K562 (cell line): ENCODE results near the gene DPEP1. TPM values are rescaled to one million over a fixed set of nuclear protein-coding genes. Genes with fewer than 3 reads are reported as not detected.

Source experiments
- CBFA2T3 ChIP-seq: fragments of 450-650 bp; IDR thresholded peaks from 2 replicates; pipeline ENCODE4 v1.6.1; 2017
- DEAF1 ChIP-seq: fragments of 450-650 bp; formaldehyde crosslinking; IDR thresholded peaks from 2 replicates; pipeline ENCODE4 v1.4.0; 2020; ENCODE audit warnings: mild to moderate bottlenecking, moderate library complexity
- GTF2A2 ChIP-seq: IDR thresholded peaks from 2 replicates; pipeline ENCODE4 v1.6.1; 2016; ENCODE audit warnings: mild to moderate bottlenecking, missing genetic modification characterization, missing compliant biosample characterization
- KDM4B ChIP-seq, 2 experiments: fragments of 450-650 bp in 1 of 2; sonication (generic) in 1 of 2; IDR thresholded peaks; 2 replicates each; pipeline ENCODE4 v1.6.1; 2016 to 2017; ENCODE audit warnings: borderline replicate concordance in 2 of 2, antibody characterized with exemption in 1 of 2, low read depth in 1 of 2, mild to moderate bottlenecking in 1 of 2
- NKRF ChIP-seq: fragments of 450-650 bp; IDR thresholded peaks from 2 replicates; pipeline ENCODE4 v1.6.1; 2016; ENCODE audit warnings: borderline replicate concordance
- NR2C2 ChIP-seq, 2 experiments: fragments of 200-800 bp in 1 of 2; sonication (Bioruptor generic) in 1 of 2; sonication (generic) in 1 of 2; formaldehyde crosslinking in 1 of 2; IDR thresholded peaks; 2 replicates each; pipeline versions ENCODE4 v1.6.1 to v1.8.0; 2016 to 2022; ENCODE audit warnings: mild to moderate bottlenecking in 1 of 2, missing compliant biosample characterization in 1 of 2, missing genetic modification characterization in 1 of 2, missing genetic modification reagents in 1 of 2
- RBFOX2 ChIP-seq: fragments of 200-400 bp; formaldehyde crosslinking; IDR thresholded peaks from 2 replicates; pipeline ENCODE4 v1.6.1; 2017; ENCODE audit warnings: low read depth, mild to moderate bottlenecking, low read length, moderate library complexity
- RFX7 ChIP-seq: fragments of 250-450 bp; sonication (Bioruptor Pico); IDR thresholded peaks from 2 replicates; pipeline ENCODE4 v1.5.1; 2021; ENCODE audit warnings: mild to moderate bottlenecking
- TAF9B ChIP-seq: fragments of 450-650 bp; IDR thresholded peaks from 2 replicates; pipeline ENCODE4 v1.6.1; 2018; ENCODE audit warnings: mild to moderate bottlenecking; ENCODE audit not compliant: partially characterized antibody
- TRIM24 ChIP-seq, 2 experiments: fragments of 450-650 bp; IDR thresholded peaks; 2 replicates each; pipeline ENCODE4 v1.6.1; 2016
- VEZF1 ChIP-seq: fragments of 200-800 bp; sonication (Bioruptor generic); IDR thresholded peaks from 2 replicates; pipeline ENCODE4 v1.6.1; 2017; ENCODE audit warnings: missing genetic modification characterization, missing compliant biosample characterization
- ZBTB5 ChIP-seq: fragments of 450-650 bp; IDR thresholded peaks from 2 replicates; pipeline ENCODE4 v1.6.1; 2017; ENCODE audit warnings: antibody characterized with exemption
- ZFP30 ChIP-seq: fragments of 250-450 bp; sonication (Bioruptor Pico); IDR thresholded peaks from 2 replicates; pipeline ENCODE4 v1.8.0; 2022; ENCODE audit warnings: moderate library complexity, mild to moderate bottlenecking, inconsistent platforms, borderline replicate concordance
- ZNF830 ChIP-seq: fragments of 250-450 bp; sonication (Bioruptor Pico); IDR thresholded peaks from 2 replicates; pipeline ENCODE4 v1.5.0; 2021; ENCODE audit warnings: mild to moderate bottlenecking
- polyA plus RNA-seq, 8 experiments: library from polyadenylated mRNA; depleted of rRNA in 4 of 8; stranded (reverse) in 5 of 8; unstranded in 3 of 8; fragments of >200 nt; fragmentation: Nextera tagmentation in 2 of 8; fragmentation: Illumina TruSeq in 1 of 8; extraction: Ambion mirVana in 2 of 8; extraction: Trizol in 1 of 8; gene quantifications; 2 replicates each; pipeline versions ENCODE4 v1.2.1 to v1.2.3, GENCODE V29; 2011 to 2014; ENCODE audit warnings: inconsistent platforms in 1 of 8, missing spikeins in 1 of 8
- total RNA-seq, 7 experiments: library from RNA; depleted of rRNA in 6 of 7; stranded (reverse); fragments of >200 nt in 6 of 7; fragmentation: Illumina TruSeq in 2 of 7; extraction: Trizol in 2 of 7; gene quantifications; 2 replicates each; pipeline versions ENCODE4 v1.2.1 to v1.2.3, GENCODE V29; 2011 to 2021; ENCODE audit warnings: low replicate concordance in 1 of 7
- TF ChIP-seq, protein P1 (sequence below): IDR thresholded peaks from 2 replicates; pipeline ENCODE4 v1.6.1; 2012; ENCODE audit warnings: low read depth, low read length, improper control_type of control experiment, borderline replicate concordance

DPEP1 gene
- total and polyA plus RNA-seq, 9 of the 15 experiments (the other 6 are each of a cell fraction or from before 2014, with no cell fraction given) = 0.14 to 0.31 (median 0.20) TPM; not detected in 6

- peak in 1 of 2 experiments; percentile 38; a peak in 1 of 4 replicates for TF ChIP-seq TRIM24 (IDR thresholded peaks at IDR 0.05)
- TF ChIP-seq GTF2A2 (tag) = no peak
- TF ChIP-seq, protein P1, sequence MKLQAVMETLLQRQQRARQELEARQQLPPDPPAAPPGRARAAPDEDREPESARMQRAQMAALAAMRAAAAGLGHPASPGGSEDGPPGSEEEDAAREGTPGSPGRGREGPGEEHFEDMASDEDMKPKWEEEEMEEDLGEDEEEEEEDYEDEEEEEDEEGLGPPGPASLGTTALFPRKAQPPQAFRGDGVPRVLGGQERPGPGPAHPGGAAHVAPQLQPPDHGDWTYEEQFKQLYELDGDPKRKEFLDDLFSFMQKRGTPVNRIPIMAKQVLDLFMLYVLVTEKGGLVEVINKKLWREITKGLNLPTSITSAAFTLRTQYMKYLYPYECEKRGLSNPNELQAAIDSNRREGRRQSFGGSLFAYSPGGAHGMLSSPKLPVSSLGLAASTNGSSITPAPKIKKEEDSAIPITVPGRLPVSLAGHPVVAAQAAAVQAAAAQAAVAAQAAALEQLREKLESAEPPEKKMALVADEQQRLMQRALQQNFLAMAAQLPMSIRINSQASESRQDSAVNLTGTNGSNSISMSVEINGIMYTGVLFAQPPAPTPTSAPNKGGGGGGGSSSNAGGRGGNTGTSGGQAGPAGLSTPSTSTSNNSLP = no peak
- TF ChIP-seq TAF9B = no peak
- no peak for TF ChIP-seq RFX7 (CRISPR knock-in tag)
- TF ChIP-seq CBFA2T3 = no peak
- TF ChIP-seq RBFOX2 = peak; percentile 83
- TF ChIP-seq NR2C2 (CRISPR knock-in tag; IDR thresholded peaks at IDR 0.05) = no peak
- no peak for TF ChIP-seq NR2C2 (tag; IDR thresholded peaks at IDR 0.05)
- no peak for TF ChIP-seq ZNF830 (CRISPR knock-in tag)
- TF ChIP-seq DEAF1 (CRISPR knock-in tag) = no peak; the same call in 1 of the 2 replicates
- TF ChIP-seq VEZF1 = peak; percentile 59; the same call in 1 of the 2 replicates
- no peak for TF ChIP-seq ZBTB5
- no peak for TF ChIP-seq NKRF
- 0 out of 4 replicates have a peak, but pooled peaks of 1 of the 2 experiments have one; percentile 45 for TF ChIP-seq KDM4B (IDR thresholded peaks at IDR 0.05; ENCODE audit: borderline replicate concordance in 2 of 2, low read depth in 1 of 2)
- TF ChIP-seq ZFP30 (CRISPR knock-in tag) = no peak
These were observed 38.7 kb upstream of the DPEP1 start (continued) for GRCh38 chr16:89574681-89575246.
